ENCODE results near the gene RNFT2.

DNA sequence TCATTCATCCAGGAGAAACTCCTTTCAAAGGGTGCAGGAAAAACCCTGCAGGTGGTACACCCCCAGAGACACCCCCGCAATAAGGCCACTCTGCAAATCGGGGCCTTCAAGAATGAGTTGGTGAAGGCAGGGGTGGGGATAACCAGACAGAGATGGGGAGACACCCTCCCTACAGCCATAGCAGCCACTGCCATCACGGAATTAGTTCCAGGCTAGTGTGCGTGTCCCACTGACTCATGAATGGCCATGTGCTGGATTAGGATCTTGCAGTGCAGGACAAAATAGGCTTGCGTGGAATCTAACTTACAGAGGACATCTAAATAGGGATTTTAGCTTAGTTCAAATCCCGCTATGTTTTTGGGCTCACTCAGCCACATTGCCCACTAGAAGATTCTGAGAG lies 38.0 kb upstream of the RNFT2 start:
- TF ChIP-seq POLR2AphosphoS5 (IDR thresholded peaks at IDR 0.05) (no peak), CTCF (IDR thresholded peaks at IDR 0.05; ENCODE audit: poor library complexity, severe bottlenecking) (no peak), EZH2 (IDR thresholded peaks at IDR 0.05; ENCODE audit: borderline replicate concordance, insufficient read depth, low read length, poor library complexity, severe bottlenecking) (no peak), EP300 (conservative IDR thresholded peaks at IDR 0.05; ENCODE audit: poor library complexity, severe bottlenecking) (no peak), TAF1 (IDR thresholded peaks at IDR 0.05; ENCODE audit: low read depth) (no peak)

All from neural cell (in vitro differentiated cells).